K562 (cell line): ENCODE measurements around the gene MCAT. TPM values are rescaled to one million over a fixed set of nuclear protein-coding genes. Genes with fewer than 3 reads are reported as not detected.

Experiments used
- CBFA2T2 ChIP-seq: fragments of 450-650 bp; conservative IDR thresholded peaks from 2 replicates; pipeline ENCODE4 v1.6.1; 2017; ENCODE audit warnings: mild to moderate bottlenecking
- EP300 ChIP-seq: IDR thresholded peaks from 2 replicates; pipeline ENCODE4 v1.6.1; 2012; ENCODE audit warnings: low read length, improper control_type of control experiment
- FOXP1 ChIP-seq: sonication (generic); formaldehyde crosslinking; IDR thresholded peaks from 2 replicates; pipeline ENCODE4 v1.8.0; 2022; ENCODE audit warnings: mild to moderate bottlenecking, missing genetic modification reagents
- JUNB ChIP-seq: fragments of 450-650 bp; formaldehyde crosslinking; conservative IDR thresholded peaks from 2 replicates; pipeline ENCODE4 v1.4.0; 2020; ENCODE audit warnings: mild to moderate bottlenecking
- KAT2B ChIP-seq: IDR thresholded peaks from one replicate; pipeline ENCODE4 v1.6.1; 2012; ENCODE audit warnings: low read depth, mild to moderate bottlenecking, control low read depth, inconsistent platforms, low read length, moderate library complexity
- MBD2 ChIP-seq: sonication (generic); IDR thresholded peaks from 2 replicates; pipeline ENCODE4 v1.6.1; 2016; ENCODE audit warnings: low read depth, borderline replicate concordance
- PBX2 ChIP-seq, 2 experiments: IDR thresholded peaks in 1 of 2; conservative IDR thresholded peaks in 1 of 2; 2 replicates each; pipeline ENCODE4 v1.6.1; 2016; ENCODE audit warnings: low read depth in 2 of 2, mild to moderate bottlenecking in 1 of 2, missing compliant biosample characterization in 1 of 2, missing genetic modification characterization in 1 of 2, moderate library complexity in 1 of 2
- POLR2AphosphoS5 ChIP-seq: IDR thresholded peaks from 2 replicates; pipeline ENCODE4 v1.6.1; 2011; ENCODE audit warnings: mild to moderate bottlenecking, low read depth, low read length, moderate library complexity; ENCODE audit not compliant: control insufficient read depth, insufficient read depth
- RBFOX2 ChIP-seq: fragments of 200-400 bp; formaldehyde crosslinking; IDR thresholded peaks from 2 replicates; pipeline ENCODE4 v1.6.1; 2017; ENCODE audit warnings: low read depth, mild to moderate bottlenecking, low read length, moderate library complexity
- RBM17 ChIP-seq: fragments of 200-400 bp; formaldehyde crosslinking; IDR thresholded peaks from 2 replicates; pipeline ENCODE4 v1.6.1; 2017; ENCODE audit warnings: low read depth, mild to moderate bottlenecking, low read length, borderline replicate concordance
- SMAD4 ChIP-seq: fragments of 250-450 bp; sonication (Bioruptor Pico); conservative IDR thresholded peaks from 2 replicates; pipeline ENCODE4 v1.8.0; 2021; ENCODE audit warnings: inconsistent platforms, mild to moderate bottlenecking, moderate library complexity
- SPI1 ChIP-seq: IDR thresholded peaks from 2 replicates; pipeline ENCODE4 v1.6.1; 2011; ENCODE audit warnings: low read depth, low read length, control low read depth, borderline replicate concordance
- STAT5B ChIP-seq: fragments of 250-450 bp; sonication (Bioruptor Pico); IDR thresholded peaks from 2 replicates; pipeline ENCODE4 v1.8.0; 2021; ENCODE audit warnings: mild to moderate bottlenecking, inconsistent platforms
- TAF9B ChIP-seq: fragments of 450-650 bp; IDR thresholded peaks from 2 replicates; pipeline ENCODE4 v1.6.1; 2018; ENCODE audit warnings: mild to moderate bottlenecking; ENCODE audit not compliant: partially characterized antibody
- TEAD1 ChIP-seq, 2 experiments: fragments of 450-650 bp in 1 of 2; sonication (generic) in 1 of 2; formaldehyde crosslinking; IDR thresholded peaks; 2 replicates each; pipeline versions ENCODE4 v1.4.0 to v1.8.0; 2020 to 2022; ENCODE audit warnings: mild to moderate bottlenecking in 2 of 2, missing genetic modification reagents in 1 of 2
- ZNF217 ChIP-seq: sonication (generic); formaldehyde crosslinking; IDR thresholded peaks from 2 replicates; pipeline ENCODE4 v1.8.0; 2022; ENCODE audit warnings: mild to moderate bottlenecking, missing genetic modification reagents
- ZNF408 ChIP-seq: fragments of 250-450 bp; sonication (Bioruptor Pico); IDR thresholded peaks from 2 replicates; pipeline ENCODE4 v1.4.0; 2020; ENCODE audit warnings: low read depth, mild to moderate bottlenecking, moderate library complexity
- ZNF609 ChIP-seq: sonication (generic); formaldehyde crosslinking; IDR thresholded peaks from 2 replicates; pipeline ENCODE4 v1.8.1; 2023; ENCODE audit warnings: missing genetic modification reagents, mild to moderate bottlenecking, borderline replicate concordance
- polyA plus RNA-seq, 8 experiments: library from polyadenylated mRNA; depleted of rRNA in 4 of 8; stranded (reverse) in 5 of 8; unstranded in 3 of 8; fragments of >200 nt; fragmentation: Nextera tagmentation in 2 of 8; fragmentation: Illumina TruSeq in 1 of 8; extraction: Ambion mirVana in 2 of 8; extraction: Trizol in 1 of 8; gene quantifications; 2 replicates each; pipeline versions ENCODE4 v1.2.1 to v1.2.3, GENCODE V29; 2011 to 2014; ENCODE audit warnings: inconsistent platforms in 1 of 8, missing spikeins in 1 of 8
- total RNA-seq, 7 experiments: library from RNA; depleted of rRNA in 6 of 7; stranded (reverse); fragments of >200 nt in 6 of 7; fragmentation: Illumina TruSeq in 2 of 7; extraction: Trizol in 2 of 7; gene quantifications; 2 replicates each; pipeline versions ENCODE4 v1.2.1 to v1.2.3, GENCODE V29; 2011 to 2021; ENCODE audit warnings: low replicate concordance in 1 of 7

Gene MCAT
- total and polyA plus RNA-seq, 9 of the 15 experiments (the other 6 are each of a cell fraction or from before 2014, with no cell fraction given): 3.3 to 27.8 (median 13.9) TPM

GRCh38 chr22:43183496-43184277, 40.5 kb upstream of the MCAT start (continued):
- TF ChIP-seq PBX2 (CRISPR knock-in tag; IDR thresholded peaks at IDR 0.05; ENCODE audit: low read depth): no peak
- TF ChIP-seq PBX2 (tag; conservative IDR thresholded peaks at IDR 0.05; ENCODE audit: low read depth): no peak
- TF ChIP-seq JUNB (CRISPR knock-in tag): no peak
- TF ChIP-seq FOXP1 (CRISPR knock-in tag): 0 out of 2 replicates have a peak, but pooled peaks have one; percentile 55
- peak; percentile 87 for TF ChIP-seq POLR2AphosphoS5
- peak; percentile 89 for TF ChIP-seq EP300
- no peak for TF ChIP-seq STAT5B (CRISPR knock-in tag)
- TF ChIP-seq TEAD1 (CRISPR knock-in tag; IDR thresholded peaks at IDR 0.05): no peak; a peak in 1 of 4 replicates
- 0 out of 2 replicates have a peak, but pooled peaks have one; percentile 19 for TF ChIP-seq SPI1
- TF ChIP-seq ZNF609 (CRISPR knock-in tag): no peak
- no peak for TF ChIP-seq TAF9B
- no peak for TF ChIP-seq RBM17
- peak; percentile 72; the same call in 1 of the 2 replicates for TF ChIP-seq SMAD4 (CRISPR knock-in tag)
- TF ChIP-seq KAT2B: no peak
- no peak for TF ChIP-seq ZNF408 (CRISPR knock-in tag)
- peak; percentile 85 for TF ChIP-seq CBFA2T2
- TF ChIP-seq ZNF217 (CRISPR knock-in tag): no peak
- peak; percentile 28; the same call in 1 of the 2 replicates for TF ChIP-seq MBD2
- peak; percentile 66 for TF ChIP-seq RBFOX2
